Cardiac atrium fibroblast (primary cell): ENCODE measurements around the gene ZNF768. TPM values are rescaled to one million over a fixed set of nuclear protein-coding genes. Genes with fewer than 3 reads are reported as not detected.

Source experiments
- total RNA-seq: library from RNA; depleted of rRNA; stranded (reverse); fragments of >200 nt; gene quantifications from 2 replicates; pipeline ENCODE4 v1.2.3, GENCODE V29; 2015

The ZNF768 gene
- 23.6 and 24.8 TPM in 2 replicates for total RNA-seq

GRCh38 chr16:30526137-30526822 is at the start of gene ZNF768:
ZNF768 (minus strand) TSS chr16:30526566; CDS start chr16:30526413, 153 bp downstream.

DNA sequence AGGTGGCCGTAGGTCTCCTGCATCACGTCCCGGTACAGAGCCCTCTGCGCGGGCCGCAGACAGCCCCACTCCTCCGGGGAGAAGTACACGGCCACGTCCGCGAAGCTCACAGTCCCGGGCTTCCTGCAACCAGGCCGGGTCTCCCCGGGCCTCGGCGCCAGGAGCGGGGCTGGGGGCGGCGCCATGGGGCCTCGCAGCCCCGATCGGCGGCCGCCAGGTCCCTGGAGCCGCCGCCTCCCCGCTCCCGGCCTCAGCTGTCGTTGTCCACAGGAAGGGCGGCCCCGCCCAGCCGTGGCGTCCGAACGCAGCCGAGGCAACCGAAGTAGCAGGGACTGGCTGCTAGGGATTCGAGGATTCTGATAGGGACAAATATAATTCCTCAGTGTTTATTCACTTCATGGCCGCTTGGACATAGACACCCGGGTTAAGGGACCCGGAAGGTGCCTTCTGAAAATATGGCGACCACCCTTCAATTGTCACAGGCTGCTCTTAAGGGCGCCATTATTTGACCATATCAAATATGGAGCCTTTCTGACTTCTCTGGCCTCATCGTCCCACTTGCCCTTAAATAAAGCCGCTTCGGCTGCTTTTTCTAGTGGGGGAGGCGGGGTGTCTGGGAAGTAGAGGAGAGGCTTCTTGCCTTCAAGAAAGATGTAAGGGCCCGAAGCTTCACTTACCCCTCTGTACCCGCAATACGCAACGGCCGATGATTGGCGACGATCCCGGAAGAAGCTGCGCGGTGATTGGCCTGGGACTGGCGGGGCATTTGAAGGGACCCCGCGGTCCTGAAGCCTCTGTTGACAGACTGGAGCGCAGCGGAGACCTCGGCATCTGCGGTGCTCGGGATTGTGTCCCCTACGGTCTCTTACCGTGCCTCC is 45.3 kb upstream of the ZNF768 start, which contains the start of gene ZNF688:
Gene ZNF688, minus strand, starts transcription at position 270 of the 878 bp plus-strand sequence. Its CDS starts 85 bp downstream, at position 185.

DNA sequence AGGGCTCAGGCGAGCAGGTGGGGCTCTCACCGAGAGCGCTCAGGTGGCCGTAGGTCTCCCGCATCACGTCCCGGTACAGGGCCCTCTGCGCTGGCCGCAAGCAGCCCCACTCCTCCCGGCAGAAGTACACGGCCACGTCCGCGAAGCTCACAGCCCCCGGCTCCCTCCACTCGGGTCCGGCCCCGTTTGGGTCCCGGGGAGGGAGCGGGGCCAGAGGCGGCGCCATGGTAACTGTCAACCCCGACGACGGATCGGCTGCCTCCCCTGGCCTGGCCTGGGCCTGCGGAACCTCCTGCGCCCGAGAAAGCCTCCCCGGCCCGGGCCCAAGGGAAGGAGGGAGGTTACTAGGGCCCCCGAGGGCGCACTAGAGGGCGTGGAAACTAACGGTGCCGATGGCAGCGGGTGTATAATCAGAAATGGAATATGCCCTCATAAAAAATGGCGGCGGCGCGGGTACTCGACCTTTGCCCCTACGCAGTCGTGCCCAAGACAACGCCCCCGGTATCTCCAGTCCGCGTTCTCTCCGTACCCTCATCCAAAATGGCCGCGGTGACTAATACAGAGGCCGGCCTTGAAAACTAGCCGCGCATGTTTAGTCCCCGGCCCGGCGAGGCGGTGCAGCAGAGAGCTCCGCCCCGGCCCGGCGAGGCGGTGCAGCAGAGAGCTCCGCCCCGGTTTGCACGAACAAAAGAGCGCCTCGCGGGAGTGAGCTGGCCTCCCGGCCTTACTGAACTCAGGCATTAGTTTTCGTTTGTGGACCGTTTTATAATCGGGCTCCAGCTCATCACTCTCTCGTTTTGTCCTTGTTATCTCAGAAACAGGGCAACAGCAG is 31.8 kb upstream of the ZNF768 start, which contains the start of gene ZNF764:
Gene ZNF764, minus strand, starts transcription at position 418 of the 832 bp plus-strand sequence. Its CDS starts 192 bp downstream, at position 226.

GRCh38 chr16:30534368-30535105 is 8.2 kb upstream of the ZNF768 start, which contains the start of gene ZNF747:
ZNF747 (minus strand) TSS chr16:30534858; CDS start chr16:30534679, 179 bp downstream.

Other genes with a start within 250 kb of the ZNF768 start
- gene CD2BP2, start 171.3 kb downstream of the ZNF768 start, total RNA-seq, result 42.4 and 48.6 TPM in 2 replicates
- gene TBC1D10B, start 156.1 kb downstream of the ZNF768 start, total RNA-seq, result 32.0 and 44.6 TPM in 2 replicates
- gene MYL11, start 151.8 kb downstream of the ZNF768 start, total RNA-seq, result not detected in 2 replicates
- not detected in 2 replicates for gene SEPTIN1, start 144.0 kb downstream of the ZNF768 start, total RNA-seq
- gene ZNF48, start 131.1 kb downstream of the ZNF768 start, total RNA-seq, result 3.7 and 7.6 TPM in 2 replicates
- 11.9 and 17.2 TPM in 2 replicates for gene ZNF771, start 119.0 kb downstream of the ZNF768 start, total RNA-seq
- gene DCTPP1, start 96.5 kb downstream of the ZNF768 start, total RNA-seq, result 14.6 and 19.8 TPM in 2 replicates
- 16.4 and 24.5 TPM in 2 replicates for gene SEPHS2, start 80.7 kb downstream of the ZNF768 start, total RNA-seq
- not detected in 2 replicates for gene ITGAL, start 53.8 kb downstream of the ZNF768 start, total RNA-seq
- gene ZNF747, start 8.3 kb upstream of the ZNF768 start, total RNA-seq, result 6.9 and 11.3 TPM in 2 replicates
- gene ZNF764, start 31.8 kb upstream of the ZNF768 start, total RNA-seq, result 7.3 and 9.0 TPM in 2 replicates
- 6.6 and 11.7 TPM in 2 replicates for gene ZNF688, start 45.1 kb upstream of the ZNF768 start, total RNA-seq
- gene ZNF785, start 59.1 kb upstream of the ZNF768 start, total RNA-seq, result 4.9 and 8.1 TPM in 2 replicates
- 3.6 and 7.5 TPM in 2 replicates for gene ZNF689, start 83.8 kb upstream of the ZNF768 start, total RNA-seq
- gene PRR14, start 124.4 kb upstream of the ZNF768 start, total RNA-seq, result 5.0 and 12.6 TPM in 2 replicates
- 17.8 and 19.7 TPM in 2 replicates for gene FBRS, start 131.9 kb upstream of the ZNF768 start, total RNA-seq
- 10.8 and 13.1 TPM in 2 replicates for gene SRCAP, start 172.6 kb upstream of the ZNF768 start, total RNA-seq
- gene PHKG2, start 221.9 kb upstream of the ZNF768 start, total RNA-seq, result 14.4 and 18.3 TPM in 2 replicates
- 2.1 TPM in 1 of 2 replicates, not detected in the other for gene CFAP119, start 235.5 kb upstream of the ZNF768 start, total RNA-seq
- 56.7 and 58.8 TPM in 2 replicates for gene RNF40, start 235.8 kb upstream of the ZNF768 start, total RNA-seq